MM.1S (cell line): ENCODE data around the gene MYMK.

Experiments
- DNase-seq: peaks from one replicate; pipeline ENCODE4 v3.0.0-alpha.2; 2015
- H2AFZ ChIP-seq: fragments of 300-600 bp; sonication (generic); 2 replicates; pipeline ENCODE4 v1.6.0; 2016; ENCODE audit warnings: antibody characterized with exemption, low read length
- H3F3A ChIP-seq: fragments of 300-600 bp; sonication (generic); 2 replicates; pipeline ENCODE4 v1.6.1; 2016; ENCODE audit warnings: mild to moderate bottlenecking, antibody characterized with exemption, low read length, moderate library complexity, mixed read lengths; ENCODE audit not compliant: insufficient read depth
- H3K27ac ChIP-seq: fragments of 300-600 bp; sonication (generic); 2 replicates; pipeline ENCODE4 v1.5.1; 2016; ENCODE audit warnings: mild to moderate bottlenecking, low read length
- H3K27me3 ChIP-seq: fragments of 300-600 bp; sonication (generic); replicated peaks from 2 replicates; pipeline ENCODE4 v1.6.0; 2016; ENCODE audit warnings: low read length; ENCODE audit not compliant: insufficient read depth
- H3K36me3 ChIP-seq: fragments of 300-600 bp; sonication (generic); replicated peaks from 2 replicates; pipeline ENCODE4 v1.6.1; 2016; ENCODE audit warnings: mild to moderate bottlenecking, low read length, mixed read lengths; ENCODE audit not compliant: insufficient read depth
- H3K4me1 ChIP-seq: fragments of 300-600 bp; sonication (generic); 2 replicates; pipeline ENCODE4 v1.6.1; 2016; ENCODE audit warnings: low read length, mixed read lengths
- H3K4me2 ChIP-seq: fragments of 300-600 bp; sonication (generic); 2 replicates; pipeline ENCODE4 v1.6.0; 2016; ENCODE audit warnings: low read depth, low read length
- H3K4me3 ChIP-seq: fragments of 300-600 bp; sonication (generic); 2 replicates; pipeline ENCODE4 v1.5.1; 2016; ENCODE audit warnings: low read length, mixed read lengths
- H3K79me2 ChIP-seq: fragments of 300-600 bp; sonication (generic); 2 replicates; pipeline ENCODE4 v1.6.1; 2016; ENCODE audit warnings: mixed run types, low read length, mixed read lengths
- H3K9ac ChIP-seq: fragments of 300-600 bp; sonication (generic); 2 replicates; pipeline ENCODE4 v1.6.1; 2016; ENCODE audit warnings: low read length, mixed read lengths
- H3K9me2 ChIP-seq: fragments of 300-600 bp; sonication (generic); replicated peaks from 2 replicates; pipeline ENCODE4 v1.6.1; 2016; ENCODE audit warnings: mild to moderate bottlenecking, low read length, mixed read lengths; ENCODE audit not compliant: insufficient read depth
- H3K9me3 ChIP-seq: fragments of 300-600 bp; sonication (generic); replicated peaks from 2 replicates; pipeline ENCODE4 v1.6.1; 2016; ENCODE audit warnings: mild to moderate bottlenecking, low read length, mixed read lengths; ENCODE audit not compliant: insufficient read depth
- H4K20me1 ChIP-seq: fragments of 300-600 bp; sonication (generic); 2 replicates; pipeline ENCODE4 v1.6.1; 2016; ENCODE audit warnings: mild to moderate bottlenecking, low read length, moderate library complexity, mixed read lengths; ENCODE audit not compliant: insufficient read depth
- EZH2 ChIP-seq: fragments of 300-600 bp; sonication (generic); optimal IDR thresholded peaks from 2 replicates; pipeline ENCODE3; 2017; ENCODE audit warnings: low read depth, mild to moderate bottlenecking, antibody characterized with exemption, low read length, mixed read lengths
- EZH2phosphoT487 ChIP-seq: fragments of 300-600 bp; sonication (generic); IDR thresholded peaks from 2 replicates; pipeline ENCODE4 v1.6.1; 2018; ENCODE audit warnings: antibody characterized with exemption, low read length
- TF ChIP-seq, protein P1 (sequence below): fragments of 300-600 bp; sonication (generic); IDR thresholded peaks from 2 replicates; pipeline ENCODE4 v1.5.1; 2016; ENCODE audit warnings: antibody characterized with exemption, low read length, mixed read lengths

Gene MYMK

DNA sequence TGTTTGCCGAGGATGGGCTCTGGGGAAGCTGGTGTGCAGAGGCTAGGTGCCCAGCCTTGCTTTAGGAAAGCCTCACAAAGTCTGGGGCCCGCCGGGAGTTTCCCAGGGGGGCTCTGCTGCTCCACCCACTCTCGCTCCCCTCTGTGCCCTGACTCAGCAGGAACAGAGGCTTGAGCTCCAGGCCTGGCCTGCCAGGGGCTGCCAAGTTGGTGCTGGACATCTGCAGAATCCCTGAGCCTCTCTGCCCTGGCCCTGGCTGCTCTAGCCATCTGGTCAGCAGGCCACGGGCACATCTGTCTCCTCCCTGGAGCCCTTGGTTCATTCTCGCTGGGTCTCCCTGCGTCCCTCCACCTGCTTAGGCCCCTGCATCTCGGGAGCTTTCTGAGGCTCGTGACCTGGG is 9.1 kb upstream of the MYMK start:
- no peak overlapping the region for H3K4me2 ChIP-seq
- H3K9me2 ChIP-seq, result no peaks in the 10 kb centered on the region
- no peaks in the 10 kb centered on the region for H3K79me2 ChIP-seq
- no peak overlapping the region for H3K27ac ChIP-seq
- H3K9me3 ChIP-seq, result no peaks in the 10 kb centered on the region
- no peak overlapping the region for H3K4me3 ChIP-seq
- H4K20me1 ChIP-seq, result no peaks in the 10 kb centered on the region
- no peaks in the 10 kb centered on the region for H3K4me1 ChIP-seq
- no peak overlapping the region for H2AFZ ChIP-seq
- TF ChIP-seq EZH2phosphoT487 (no peak), EZH2 (no peak)
- TF ChIP-seq, protein P1, sequence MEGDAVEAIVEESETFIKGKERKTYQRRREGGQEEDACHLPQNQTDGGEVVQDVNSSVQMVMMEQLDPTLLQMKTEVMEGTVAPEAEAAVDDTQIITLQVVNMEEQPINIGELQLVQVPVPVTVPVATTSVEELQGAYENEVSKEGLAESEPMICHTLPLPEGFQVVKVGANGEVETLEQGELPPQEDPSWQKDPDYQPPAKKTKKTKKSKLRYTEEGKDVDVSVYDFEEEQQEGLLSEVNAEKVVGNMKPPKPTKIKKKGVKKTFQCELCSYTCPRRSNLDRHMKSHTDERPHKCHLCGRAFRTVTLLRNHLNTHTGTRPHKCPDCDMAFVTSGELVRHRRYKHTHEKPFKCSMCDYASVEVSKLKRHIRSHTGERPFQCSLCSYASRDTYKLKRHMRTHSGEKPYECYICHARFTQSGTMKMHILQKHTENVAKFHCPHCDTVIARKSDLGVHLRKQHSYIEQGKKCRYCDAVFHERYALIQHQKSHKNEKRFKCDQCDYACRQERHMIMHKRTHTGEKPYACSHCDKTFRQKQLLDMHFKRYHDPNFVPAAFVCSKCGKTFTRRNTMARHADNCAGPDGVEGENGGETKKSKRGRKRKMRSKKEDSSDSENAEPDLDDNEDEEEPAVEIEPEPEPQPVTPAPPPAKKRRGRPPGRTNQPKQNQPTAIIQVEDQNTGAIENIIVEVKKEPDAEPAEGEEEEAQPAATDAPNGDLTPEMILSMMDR, result no peak
- H3K36me3 ChIP-seq, result no peaks in the 10 kb centered on the region
- no peak overlapping the region for H3K9ac ChIP-seq
- H3F3A ChIP-seq, result no peaks in the 10 kb centered on the region
- DNase-seq, result no peak
- peaks cover 98% of the 10 kb centered on the region for H3K27me3 ChIP-seq

DNA sequence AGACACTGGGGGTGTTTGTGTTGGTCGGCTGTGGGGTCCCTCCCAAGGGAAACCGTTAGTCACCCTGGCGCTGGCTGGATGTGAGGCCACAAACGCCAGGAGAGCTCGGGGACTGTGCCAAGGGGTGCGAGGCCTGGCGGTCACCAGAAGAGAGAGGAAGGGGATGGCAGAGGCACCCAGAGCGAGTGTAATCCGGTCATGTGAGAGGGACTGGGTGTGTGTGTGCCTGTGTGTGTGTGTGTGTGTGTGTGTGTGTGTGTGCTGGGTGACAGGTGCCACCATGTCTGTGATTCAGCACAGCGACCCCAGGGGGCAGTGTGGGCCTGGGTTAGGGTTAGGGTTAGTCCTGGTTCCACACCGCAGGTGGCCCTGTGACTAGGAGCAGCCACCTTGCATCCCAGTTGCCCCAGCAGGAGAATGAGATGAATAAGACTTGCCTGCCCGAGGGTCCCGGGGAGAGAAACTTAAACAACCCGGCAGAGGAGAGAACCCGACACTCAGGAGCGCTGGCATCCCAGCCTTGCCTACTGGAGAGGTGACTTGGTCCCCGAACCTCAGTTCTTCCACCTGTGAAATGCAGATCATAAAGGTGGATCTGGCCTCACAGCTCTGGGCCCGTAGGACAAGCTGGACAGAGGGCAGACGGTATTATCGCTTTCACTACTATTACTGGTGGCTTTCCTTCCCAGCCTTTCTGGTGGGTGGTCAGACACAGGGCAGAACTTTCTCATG is 8.3 kb upstream of the MYMK start:
- Histone ChIP-seq H3K27ac (no peak overlapping the region), H3K4me3 (no peak overlapping the region)
- TF ChIP-seq EZH2, result no peak
- TF ChIP-seq, protein P1, result peak; percentile 56
- no peak for TF ChIP-seq EZH2phosphoT487

DNA sequence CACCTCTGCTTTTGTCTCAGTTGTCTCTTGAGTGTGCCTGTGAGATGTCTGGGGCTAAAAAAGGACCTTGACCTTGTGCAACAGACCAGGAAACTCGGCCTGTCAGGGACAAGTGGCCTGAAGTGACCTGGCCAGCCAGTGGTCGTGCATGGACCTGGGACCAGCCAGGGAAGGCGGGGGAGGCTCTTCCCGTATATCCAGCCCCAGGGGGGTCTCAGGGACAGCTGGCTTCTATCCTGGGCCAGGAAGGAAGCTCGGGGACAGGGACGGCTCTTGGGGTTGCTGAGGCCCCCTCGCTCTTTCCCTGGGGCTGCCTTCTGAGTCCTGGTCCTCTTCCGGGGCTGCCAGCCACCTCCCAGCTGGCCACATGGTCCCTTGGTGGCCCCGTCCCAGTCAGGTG is 6.5 kb upstream of the MYMK start:
- Histone ChIP-seq H3K27ac (no peak overlapping the region), H3K36me3 (no peaks in the 10 kb centered on the region), H3F3A (no peaks in the 10 kb centered on the region), H3K9ac (no peak overlapping the region), H3K9me3 (no peaks in the 10 kb centered on the region), H3K79me2 (no peaks in the 10 kb centered on the region), H3K9me2 (no peaks in the 10 kb centered on the region), H3K4me3 (no peak overlapping the region), H3K4me1 (no peaks in the 10 kb centered on the region), H4K20me1 (no peaks in the 10 kb centered on the region), H2AFZ (no peak overlapping the region), H3K4me2 (no peak overlapping the region), H3K27me3 (peaks cover 98% of the 10 kb centered on the region)
- TF ChIP-seq EZH2, result no peak
- DNase-seq, result no peak

More for the DNA sequence above, 8.3 kb upstream of the MYMK start:
- H2AFZ ChIP-seq, result no peak overlapping the region
- H3K9ac ChIP-seq, result no peak overlapping the region
- no peaks in the 10 kb centered on the region for H4K20me1 ChIP-seq
- H3K4me2 ChIP-seq, result no peak overlapping the region
- peak; percentile 47 for DNase-seq
- H3K9me3 ChIP-seq, result no peaks in the 10 kb centered on the region
- H3K27me3 ChIP-seq, result peaks cover 98% of the 10 kb centered on the region
- no peaks in the 10 kb centered on the region for H3K9me2 ChIP-seq
- no peaks in the 10 kb centered on the region for H3F3A ChIP-seq
- no peaks in the 10 kb centered on the region for H3K4me1 ChIP-seq
- H3K36me3 ChIP-seq, result no peaks in the 10 kb centered on the region
- H3K79me2 ChIP-seq, result no peaks in the 10 kb centered on the region

DNA sequence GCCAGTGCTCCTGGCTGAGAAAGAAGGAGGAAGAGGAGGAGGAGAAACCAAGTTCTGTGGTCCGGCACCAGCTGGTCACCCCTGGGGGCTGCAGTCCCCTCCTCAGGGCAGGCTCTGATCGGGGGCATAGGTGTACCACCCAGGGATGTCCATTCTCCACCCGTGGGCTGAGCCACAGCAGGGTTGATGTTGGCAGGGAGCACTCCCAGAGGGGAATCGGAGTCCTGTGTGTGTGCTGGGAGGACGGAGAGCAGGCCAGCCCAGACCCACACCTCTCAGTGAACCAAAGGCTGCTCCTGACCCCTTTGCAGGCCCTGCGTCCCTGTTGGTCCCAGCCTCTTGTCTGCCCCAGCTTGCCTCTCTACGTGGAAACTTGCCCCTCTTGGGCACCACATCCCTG is 5.1 kb upstream of the MYMK start:
- Histone ChIP-seq H3K79me2 (no peaks in the 10 kb centered on the region), H3K27me3 (peaks cover 96% of the 10 kb centered on the region), H3K4me1 (no peaks in the 10 kb centered on the region), H3F3A (no peaks in the 10 kb centered on the region), H3K9me2 (no peaks in the 10 kb centered on the region), H3K27ac (no peak overlapping the region), H3K36me3 (no peaks in the 10 kb centered on the region), H3K4me3 (no peak overlapping the region), H3K4me2 (no peak overlapping the region), H3K9me3 (no peaks in the 10 kb centered on the region), H3K9ac (no peak overlapping the region), H4K20me1 (no peaks in the 10 kb centered on the region), H2AFZ (no peak overlapping the region)
- no peak for DNase-seq
- TF ChIP-seq, protein P1, result no peak
- no peak for TF ChIP-seq EZH2
- no peak for TF ChIP-seq EZH2phosphoT487
